Transverse colon (tissue), 4 donors: ENCODE data around the gene MMD2. TPM values are rescaled to one million over a fixed set of nuclear protein-coding genes. Genes with fewer than 3 reads are reported as not detected.

Experiments
- DNase-seq: peaks from one replicate; pipeline ENCODE4 v3.0.0-alpha.2; 2019
- H3K27ac ChIP-seq, 4 donors: fragments of 200-600 bp; sonication (generic); 2 replicates each; pipeline ENCODE4 v1.5.1; 2016 to 2018; ENCODE audit warnings: inconsistent platforms in 4 of 4
- H3K27me3 ChIP-seq: fragments of 200-600 bp; sonication (generic); 2 replicates; pipeline ENCODE4 v1.5.1; 2017; ENCODE audit warnings: inconsistent platforms
- H3K36me3 ChIP-seq, 4 donors: fragments of 200-600 bp; sonication (generic); 2 replicates each; pipeline ENCODE4 v1.5.1; 2017 to 2019; ENCODE audit warnings: inconsistent platforms in 4 of 4
- H3K4me1 ChIP-seq, 4 donors: fragments of 200-600 bp; sonication (generic); 2 replicates each; pipeline ENCODE4 v1.5.1; 2017 to 2020; ENCODE audit warnings: inconsistent platforms in 4 of 4
- H3K4me3 ChIP-seq, 4 donors: fragments of 200-600 bp; sonication (generic); 1 replicate in 1 of 4; 2 replicates in 3 of 4; pipeline versions ENCODE4 v1.5.1 to v1.6.1; 2017 to 2019; ENCODE audit warnings: inconsistent platforms in 4 of 4
- H3K9me3 ChIP-seq, 2 donors: fragments of 200-600 bp; sonication (generic); 2 replicates each; pipeline ENCODE4 v1.5.1; 2017 to 2019; ENCODE audit warnings: inconsistent platforms in 2 of 2
- EP300 ChIP-seq: sonication (generic); formaldehyde crosslinking; IDR thresholded peaks from one replicate; pipeline ENCODE4 v1.6.1; 2017; ENCODE audit warnings: antibody characterized with exemption, low read depth
- POLR2A ChIP-seq: fragments of 450-650 bp; IDR thresholded peaks from one replicate; pipeline ENCODE4 v1.6.1; 2016; ENCODE audit warnings: antibody characterized with exemption, mild to moderate bottlenecking, moderate library complexity
- POLR2AphosphoS5 ChIP-seq, 3 donors: sonication (generic); formaldehyde crosslinking; IDR thresholded peaks; one replicate each; pipeline ENCODE4 v1.6.1; 2016; ENCODE audit warnings: antibody characterized with exemption in 3 of 3
- WGBS, 2 donors: methylation state at CpG; one replicate each; pipeline ENCODE4 v1.1.5; 2018; ENCODE audit warnings: low coverage in 1 of 2; 5-methylcytosine and 5-hydroxymethylcytosine counted together
- in situ Hi-C, 4 donors: fragments of 200-750 bp; cut with MboI; loops; one replicate each; pipeline versions ENCODE4 v1.15.0 to v1.15.1; 2017; ENCODE audit warnings: low sequenced_read_pairs in 3 of 4, low pct_ligation_motif_present in 1 of 4, low pct_unique_long_range_greater_than_20kb in 1 of 4
- intact Hi-C: fragments of 100-400 bp; cut with DNase I; formaldehyde crosslinking; loops from one replicate; pipeline ENCODE4 v1.15.1; 2023; ENCODE audit warnings: low total_unique reads
- total RNA-seq, 4 donors: library from RNA; depleted of rRNA; stranded (reverse); fragments of >200 nt; gene quantifications; one replicate each; pipeline ENCODE4 v1.1.0, GENCODE V29; 2016
- TF ChIP-seq, protein P1 (sequence below), 5 experiments: fragments of 200-600 bp in 3 of 5; fragments of 450-650 bp in 2 of 5; sonication (generic) in 3 of 5; IDR thresholded peaks; 1 replicate in 2 of 5; 2 replicates in 3 of 5; pipeline ENCODE4 v1.5.1; 2016 to 2017; ENCODE audit warnings: antibody characterized with exemption in 5 of 5, inconsistent platforms in 3 of 5, mild to moderate bottlenecking in 2 of 5, moderate library complexity in 1 of 5

MMD2 gene
- total RNA-seq, 4 donors from 2014 or later = not detected

DNA sequence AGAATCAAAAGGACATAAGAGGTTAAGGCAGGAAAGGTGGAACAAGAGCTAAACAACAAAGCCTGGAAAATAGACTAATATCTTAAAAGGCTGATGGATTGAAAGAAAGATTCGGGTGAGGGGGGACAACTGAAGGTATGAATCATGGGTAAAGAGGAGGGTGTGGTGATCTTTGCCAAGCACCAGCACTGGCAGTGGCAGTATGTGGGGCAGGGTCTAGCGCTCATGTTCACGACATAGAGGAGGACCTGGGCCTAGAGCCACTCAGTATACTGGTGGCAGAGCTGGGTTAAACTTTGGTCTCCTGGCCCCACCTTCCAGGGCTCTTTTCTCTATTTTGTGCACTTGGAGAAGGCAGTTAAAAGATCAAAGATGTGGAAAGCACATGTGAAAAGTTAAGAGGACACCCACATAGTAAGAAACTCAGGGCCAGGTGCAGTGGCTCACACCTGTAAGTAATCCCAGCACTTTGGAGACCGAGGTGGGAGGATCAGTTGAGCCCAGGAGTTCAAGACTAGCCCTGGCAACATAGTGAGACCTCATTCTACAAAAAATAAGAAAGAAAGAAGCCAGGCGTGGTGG is 40.5 kb upstream of the MMD2 start:
- H3K36me3 ChIP-seq = peaks cover 0 to 10% (median 4%) of the 10 kb centered on the region in 4 donors
- intact Hi-C loops = no loop called here
- H3K4me1 ChIP-seq = no peaks in the 10 kb centered on the region
- H3K27me3 ChIP-seq = no peaks in the 10 kb centered on the region
- no peak for DNase-seq
- H3K4me3 ChIP-seq = no peak overlapping the region
- H3K27ac ChIP-seq = no peak overlapping the region
- in situ Hi-C loops = no loop called here
- no peaks in the 10 kb centered on the region for H3K9me3 ChIP-seq
- no peak for TF ChIP-seq POLR2A
- no peak for TF ChIP-seq POLR2AphosphoS5 (IDR thresholded peaks at IDR 0.05)
- no peak for TF ChIP-seq EP300
- TF ChIP-seq, protein P1, sequence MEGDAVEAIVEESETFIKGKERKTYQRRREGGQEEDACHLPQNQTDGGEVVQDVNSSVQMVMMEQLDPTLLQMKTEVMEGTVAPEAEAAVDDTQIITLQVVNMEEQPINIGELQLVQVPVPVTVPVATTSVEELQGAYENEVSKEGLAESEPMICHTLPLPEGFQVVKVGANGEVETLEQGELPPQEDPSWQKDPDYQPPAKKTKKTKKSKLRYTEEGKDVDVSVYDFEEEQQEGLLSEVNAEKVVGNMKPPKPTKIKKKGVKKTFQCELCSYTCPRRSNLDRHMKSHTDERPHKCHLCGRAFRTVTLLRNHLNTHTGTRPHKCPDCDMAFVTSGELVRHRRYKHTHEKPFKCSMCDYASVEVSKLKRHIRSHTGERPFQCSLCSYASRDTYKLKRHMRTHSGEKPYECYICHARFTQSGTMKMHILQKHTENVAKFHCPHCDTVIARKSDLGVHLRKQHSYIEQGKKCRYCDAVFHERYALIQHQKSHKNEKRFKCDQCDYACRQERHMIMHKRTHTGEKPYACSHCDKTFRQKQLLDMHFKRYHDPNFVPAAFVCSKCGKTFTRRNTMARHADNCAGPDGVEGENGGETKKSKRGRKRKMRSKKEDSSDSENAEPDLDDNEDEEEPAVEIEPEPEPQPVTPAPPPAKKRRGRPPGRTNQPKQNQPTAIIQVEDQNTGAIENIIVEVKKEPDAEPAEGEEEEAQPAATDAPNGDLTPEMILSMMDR (IDR thresholded peaks at IDR 0.05) = no peak
- WGBS, 2 donors = 89 to 100% methylated on average over 3 to 5 of the region's 5 CpGs

DNA sequence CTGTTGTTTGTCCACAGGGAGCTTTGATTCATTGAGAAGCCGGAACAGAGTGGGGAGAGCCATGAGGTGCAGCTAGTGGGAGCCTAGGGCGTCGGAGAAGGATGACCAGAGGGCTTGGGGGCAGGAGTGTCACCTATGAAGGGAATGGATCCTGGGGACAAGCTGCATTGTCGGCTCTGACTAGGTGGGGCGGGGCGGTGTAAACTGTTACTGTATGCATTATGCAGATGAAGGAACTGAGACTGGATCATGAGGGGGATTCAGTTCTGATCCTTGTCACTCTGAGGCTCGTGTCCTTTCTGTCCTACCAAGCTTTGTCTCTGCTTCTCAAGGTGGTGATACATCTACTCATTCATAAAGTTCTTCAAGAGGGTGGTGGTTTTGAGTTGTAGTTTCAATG is 39.9 kb upstream of the MMD2 start:
- in situ Hi-C loops = no loop called here
- 69 to 93% methylated on average over 2 to 7 of the region's 7 CpGs for WGBS, 2 donors
- H3K36me3 ChIP-seq = peaks cover 0 to 14% (median 4%) of the 10 kb centered on the region in 4 donors

GRCh38 chr7:4998244-4998643 is 39.3 kb upstream of the MMD2 start:
- intact Hi-C loops = no loop called here
- H3K4me1 ChIP-seq = no peaks in the 10 kb centered on the region
- in situ Hi-C loops = no loop called here
- no peaks in the 10 kb centered on the region for H3K9me3 ChIP-seq
- peaks cover 0 to 21% (median 4%) of the 10 kb centered on the region in 4 donors for H3K36me3 ChIP-seq
- no peak overlapping the region for H3K4me3 ChIP-seq
- H3K27ac ChIP-seq = no peak overlapping the region
- no peak for DNase-seq
- no peak for TF ChIP-seq POLR2AphosphoS5 (IDR thresholded peaks at IDR 0.05)
- TF ChIP-seq EP300 = no peak
- TF ChIP-seq, protein P1 (IDR thresholded peaks at IDR 0.05) = no peak
- no peak for TF ChIP-seq POLR2A
- WGBS, 2 donors = 80 to 83% methylated on average over 2 to 3 of the region's 3 CpGs
- H3K27me3 ChIP-seq = no peaks in the 10 kb centered on the region

More for the DNA sequence above, 39.9 kb upstream of the MMD2 start:
- Histone ChIP-seq H3K4me1 (no peaks in the 10 kb centered on the region), H3K4me3 (no peak overlapping the region), H3K27me3 (no peaks in the 10 kb centered on the region), H3K27ac (no peak overlapping the region), H3K9me3 (no peaks in the 10 kb centered on the region)
- intact Hi-C loops = no loop called here
- no peak for TF ChIP-seq POLR2AphosphoS5 (IDR thresholded peaks at IDR 0.05)
- TF ChIP-seq, protein P1 (IDR thresholded peaks at IDR 0.05) = no peak
- TF ChIP-seq POLR2A = no peak
- TF ChIP-seq EP300 = no peak
- no peak for DNase-seq

DNA sequence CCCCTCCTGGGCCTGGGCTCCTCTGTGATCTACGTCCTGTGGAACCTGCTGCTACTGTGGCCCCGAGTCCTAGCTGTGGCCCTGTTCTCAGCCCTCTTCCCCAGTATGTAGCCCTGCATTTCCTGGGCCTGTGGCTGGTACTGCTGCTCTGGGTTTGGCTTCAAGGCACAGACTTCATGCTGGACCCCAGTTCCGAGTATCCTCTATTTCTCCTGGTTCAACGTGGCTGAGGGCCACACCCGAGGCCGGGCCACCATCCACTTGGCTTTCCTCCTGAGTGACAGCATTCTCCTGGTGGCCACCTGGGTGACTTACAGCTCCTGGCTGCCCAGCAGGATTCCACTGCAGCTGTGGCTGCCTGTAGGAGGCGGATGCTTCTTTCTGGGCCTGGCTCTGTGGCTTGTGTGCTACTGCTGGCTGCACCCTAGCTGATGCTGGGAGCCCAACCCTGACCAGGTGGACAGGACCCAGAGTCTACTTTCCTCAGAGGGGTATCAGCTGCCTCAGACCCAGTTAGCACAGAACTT is 37.8 kb upstream of the MMD2 start:
- no peak for TF ChIP-seq POLR2A
- TF ChIP-seq POLR2AphosphoS5 (IDR thresholded peaks at IDR 0.05) = no peak
- no peak for TF ChIP-seq EP300
- TF ChIP-seq, protein P1 (IDR thresholded peaks at IDR 0.05) = no peak
- no peak overlapping the region for H3K27ac ChIP-seq
- intact Hi-C loops (no loop called here), in situ Hi-C loops (no loop called here)
- no peak for DNase-seq
- no peaks in the 10 kb centered on the region for H3K4me1 ChIP-seq
- H3K27me3 ChIP-seq = no peaks in the 10 kb centered on the region
- 76 to 92% methylated on average over 2 to 7 of the region's 7 CpGs for WGBS, 2 donors
- no peak overlapping the region for H3K4me3 ChIP-seq
- no peaks in the 10 kb centered on the region for H3K9me3 ChIP-seq
- H3K36me3 ChIP-seq = peaks cover 0 to 23% (median 8%) of the 10 kb centered on the region in 4 donors
